HG03439 (cell line): ENCODE measurements around the gene SNX8.
"Not testable (repeated sequence)": the region's sequence is repeated elsewhere in the genome, so short reads cannot be mapped to it uniquely, and the experiment has no call there.

Source experiments
- ATAC-seq: cut with Tn5 transposase; IDR thresholded peaks from one replicate; pipeline ENCODE4 v1.9.1; 2021; ENCODE audit warnings: mild to moderate bottlenecking, moderate library complexity; ENCODE audit not compliant: unreplicated experiment

Gene SNX8

DNA sequence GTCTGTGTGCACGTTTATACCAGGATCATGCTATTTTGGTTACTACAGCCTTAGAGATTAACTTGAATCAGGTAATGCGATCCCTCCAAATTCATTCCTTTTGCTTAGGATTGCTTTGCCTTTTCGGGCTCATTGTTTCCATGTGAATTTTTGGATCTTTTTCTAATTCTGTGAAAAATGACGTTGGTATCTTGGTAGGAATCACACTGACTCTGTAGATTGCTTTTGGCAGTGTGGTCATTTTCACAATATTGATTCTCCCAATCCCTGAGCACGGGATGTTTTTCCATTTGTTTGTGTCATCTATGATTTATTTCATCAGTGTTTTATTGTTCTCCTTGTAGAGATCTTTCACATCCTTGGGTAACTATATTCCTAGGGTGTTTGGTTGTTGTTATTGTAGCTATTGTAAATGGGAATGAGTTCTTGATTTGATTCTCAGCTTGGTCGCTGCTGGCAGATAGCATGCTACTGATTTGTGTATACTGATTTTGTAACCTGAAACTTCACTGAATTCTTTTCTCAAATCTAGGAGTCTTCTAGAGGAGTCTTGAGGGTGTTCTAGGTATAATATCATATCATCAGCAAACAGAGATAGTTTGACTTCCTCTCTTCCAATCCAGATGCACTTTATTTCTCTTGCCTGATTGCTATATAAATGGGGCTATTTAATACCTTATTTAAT lies 18.2 kb downstream of the SNX8 start:
- ATAC-seq = no peak

DNA sequence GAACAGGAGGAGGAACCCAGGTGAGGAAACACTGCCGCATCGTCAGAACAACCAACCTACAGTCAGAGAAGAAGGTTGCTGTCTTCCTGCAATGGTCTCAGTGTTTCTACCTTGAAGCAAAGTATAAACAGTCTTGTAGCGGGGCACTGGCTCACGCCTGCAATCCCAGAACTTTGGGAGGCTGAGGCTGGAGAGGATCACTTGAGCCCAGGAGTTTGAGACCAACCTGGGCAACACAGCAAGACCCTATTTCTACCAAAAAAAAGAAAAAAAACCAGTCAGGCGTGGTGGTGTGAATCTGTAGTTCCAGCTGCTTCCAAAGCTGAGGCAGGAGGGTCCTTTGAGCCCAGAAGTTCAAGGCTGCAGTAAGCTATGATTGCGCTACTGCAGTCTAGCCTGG lies 23.4 kb downstream of the SNX8 start:
- no peak for ATAC-seq

DNA sequence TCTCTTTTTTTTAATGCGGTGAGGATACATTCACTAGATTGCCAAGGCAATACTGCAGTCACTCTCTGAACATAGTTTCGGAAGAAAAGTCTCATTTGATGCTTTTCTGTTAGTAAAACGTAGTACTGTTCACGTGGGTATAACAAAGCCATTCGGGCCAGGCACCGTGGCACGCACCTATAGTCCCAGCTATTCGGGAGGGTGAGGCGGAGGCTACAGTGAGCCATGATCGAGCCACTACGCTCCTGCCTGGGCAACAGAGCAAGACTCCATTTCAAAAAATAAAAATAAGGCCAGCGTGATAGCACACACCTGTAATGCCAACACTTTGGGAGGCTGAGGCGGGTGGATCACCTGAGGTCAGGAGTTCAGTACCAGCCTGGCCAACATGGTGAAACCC lies 24.6 kb downstream of the SNX8 start:
- ATAC-seq = no peak

DNA sequence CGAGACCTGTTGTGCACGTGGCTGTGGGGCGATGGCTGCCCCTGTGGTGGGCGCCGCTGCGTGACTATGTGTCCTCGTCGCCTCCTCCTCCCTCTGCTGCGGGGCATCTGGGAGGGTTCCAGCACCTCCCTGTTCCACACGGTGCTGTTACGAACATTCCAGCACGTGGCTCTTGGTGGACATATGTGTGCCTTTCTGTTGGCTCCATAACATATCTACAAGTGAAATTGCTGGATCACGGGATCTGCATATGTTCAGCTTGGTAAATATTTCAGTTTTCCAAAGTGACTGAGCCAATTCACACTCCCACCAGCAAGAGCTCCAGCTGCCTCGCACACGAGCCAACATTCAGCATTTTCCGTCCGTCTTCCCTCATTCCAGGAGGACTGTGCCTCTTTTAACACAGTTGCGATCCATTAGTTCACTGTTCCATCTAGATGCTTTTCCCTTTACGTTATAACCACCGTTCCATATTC lies 25.1 kb downstream of the SNX8 start:
- ATAC-seq = no peak

DNA sequence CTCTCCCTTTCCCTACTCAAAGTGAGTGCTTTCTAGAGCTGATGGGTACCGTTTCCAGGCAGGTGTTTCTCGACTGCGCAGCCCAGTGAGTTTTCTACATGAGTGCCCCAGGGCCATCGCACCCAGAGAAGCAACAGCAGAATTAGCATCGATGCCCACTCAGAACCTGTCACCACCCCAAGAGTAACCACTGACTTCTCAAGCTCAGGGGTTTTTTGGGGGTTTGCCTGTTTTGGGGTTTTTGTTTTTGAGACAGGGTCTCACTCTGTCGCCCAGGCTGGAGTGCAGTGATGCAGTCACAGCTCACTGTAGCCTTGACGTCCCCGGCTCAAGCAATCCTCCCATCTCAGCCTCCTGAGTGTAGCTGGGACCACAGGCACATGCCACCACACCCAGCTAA lies 25.7 kb downstream of the SNX8 start:
- ATAC-seq = peak; percentile 56

DNA sequence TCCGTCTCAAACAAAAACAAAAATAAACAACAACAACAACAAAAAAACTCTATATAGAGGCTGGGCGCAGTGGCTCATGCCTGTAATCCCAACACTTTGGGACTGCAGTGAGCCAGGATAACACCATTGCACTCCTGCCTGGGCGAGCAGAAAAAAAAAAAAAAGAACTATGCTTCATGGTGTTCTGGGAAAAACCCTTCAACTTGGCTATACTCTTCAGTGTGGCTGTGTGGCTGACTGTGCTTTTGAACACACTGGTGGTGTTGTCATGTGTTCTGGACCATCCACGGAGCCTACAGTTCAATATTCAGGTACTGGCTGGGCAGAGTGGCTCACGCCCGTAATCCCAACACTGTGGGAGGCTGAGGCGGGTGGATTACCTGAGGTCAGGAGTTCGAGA lies 26.5 kb downstream of the SNX8 start:
- ATAC-seq = no peak

DNA sequence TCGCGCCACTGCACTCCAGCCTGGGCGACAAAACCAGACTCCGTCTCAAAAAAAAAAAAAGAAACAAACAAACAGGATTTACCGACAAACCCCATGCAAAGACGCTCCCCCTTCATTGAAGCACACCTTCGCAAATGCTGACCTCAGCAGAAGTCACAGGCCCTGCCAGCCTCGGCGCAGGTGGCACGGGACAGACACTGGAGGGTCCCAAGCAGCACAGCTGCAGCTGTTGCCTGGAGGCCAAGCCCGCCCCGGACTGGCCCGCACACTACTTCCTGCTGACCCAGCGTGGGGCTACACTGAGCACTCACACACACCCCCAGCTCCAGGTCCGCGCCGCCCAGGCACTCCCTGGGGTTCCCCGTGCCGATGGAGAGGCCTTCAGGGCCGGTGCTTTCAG lies 31.2 kb downstream of the SNX8 start:
- no peak for ATAC-seq

DNA sequence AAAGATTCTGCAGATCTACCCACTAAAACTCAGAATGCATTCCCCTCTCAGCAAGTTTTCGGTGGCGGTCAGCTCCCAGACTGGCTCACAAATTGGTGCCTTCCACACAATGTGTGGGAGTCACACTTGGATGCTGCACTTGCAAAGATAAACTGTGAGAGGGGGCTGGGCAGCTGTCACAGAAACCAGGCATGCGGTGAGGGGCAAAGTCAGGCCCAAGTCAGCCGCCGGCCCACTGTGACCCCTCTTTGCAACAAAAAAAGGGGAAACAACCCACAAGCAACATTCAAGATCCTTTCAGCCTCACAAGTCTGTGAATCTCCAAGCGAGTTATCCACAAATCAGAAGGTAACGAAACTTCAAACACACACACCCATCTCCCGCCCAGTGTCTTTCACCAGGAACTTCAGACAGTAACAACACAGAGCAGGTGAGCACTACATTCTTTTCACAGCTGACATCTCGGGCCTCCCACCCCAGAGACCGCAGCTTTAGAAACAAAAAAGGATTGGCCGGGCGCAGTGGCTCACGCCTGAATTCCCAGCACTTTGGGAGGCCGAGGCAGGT lies 32.0 kb downstream of the SNX8 start:
- ATAC-seq = no peak

DNA sequence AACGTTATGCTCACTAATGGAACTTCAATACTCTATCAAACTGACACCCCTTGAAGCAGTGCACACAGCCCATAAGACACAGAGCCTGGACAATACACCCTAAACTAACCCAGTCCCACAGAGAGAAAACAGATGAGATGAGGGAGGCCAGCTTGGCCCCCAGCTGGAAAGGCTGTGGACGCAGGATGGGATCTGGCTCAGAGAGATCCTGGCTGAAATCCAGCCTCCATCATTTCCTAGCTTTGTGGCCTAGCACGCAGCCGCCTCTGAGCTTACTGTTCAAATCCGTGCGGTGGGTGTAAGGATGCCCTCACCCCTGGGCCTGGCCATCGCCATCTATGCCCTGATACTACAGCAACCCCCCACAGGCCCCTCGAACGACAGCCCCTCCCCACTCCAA lies 32.7 kb downstream of the SNX8 start:
- no peak for ATAC-seq

DNA sequence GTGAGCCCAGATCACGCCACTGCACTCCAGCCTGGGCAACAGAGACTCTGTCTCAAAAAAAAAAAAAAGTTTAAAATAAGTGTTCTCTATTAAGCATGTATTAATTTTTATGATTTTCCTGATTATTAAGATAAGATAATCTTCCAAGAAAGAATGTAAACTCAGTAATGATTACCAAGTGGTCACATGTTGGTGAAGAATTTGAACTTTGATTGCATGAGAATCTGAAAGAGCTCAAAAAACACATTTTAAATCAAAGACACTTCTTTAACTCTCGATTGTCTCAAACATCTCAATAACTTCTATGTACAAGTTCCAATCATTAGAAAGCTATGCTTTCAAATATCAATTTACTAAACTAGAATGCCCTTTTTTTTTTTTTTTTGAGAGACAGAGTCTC lies 33.8 kb downstream of the SNX8 start:
- ATAC-seq = no peak

DNA sequence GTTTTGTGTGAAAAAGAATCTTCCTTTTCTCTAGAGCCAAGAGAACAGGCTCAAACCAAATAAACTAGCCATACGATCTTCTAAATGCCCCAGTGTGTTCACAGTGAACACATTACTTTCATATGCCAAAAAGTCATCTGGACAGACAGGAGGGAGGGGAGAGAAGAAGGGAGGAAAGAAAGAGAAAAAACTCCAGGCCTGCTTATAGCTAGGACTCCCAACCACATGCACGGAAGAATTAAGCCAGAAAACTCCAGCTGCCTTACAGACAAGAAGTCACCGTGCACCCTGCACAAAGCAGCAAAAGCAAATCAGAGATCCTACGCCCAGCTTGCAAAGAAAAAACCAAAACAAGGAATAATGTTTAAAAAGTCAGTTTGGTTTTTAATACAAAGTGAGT lies 34.3 kb downstream of the SNX8 start:
- ATAC-seq = no peak

DNA sequence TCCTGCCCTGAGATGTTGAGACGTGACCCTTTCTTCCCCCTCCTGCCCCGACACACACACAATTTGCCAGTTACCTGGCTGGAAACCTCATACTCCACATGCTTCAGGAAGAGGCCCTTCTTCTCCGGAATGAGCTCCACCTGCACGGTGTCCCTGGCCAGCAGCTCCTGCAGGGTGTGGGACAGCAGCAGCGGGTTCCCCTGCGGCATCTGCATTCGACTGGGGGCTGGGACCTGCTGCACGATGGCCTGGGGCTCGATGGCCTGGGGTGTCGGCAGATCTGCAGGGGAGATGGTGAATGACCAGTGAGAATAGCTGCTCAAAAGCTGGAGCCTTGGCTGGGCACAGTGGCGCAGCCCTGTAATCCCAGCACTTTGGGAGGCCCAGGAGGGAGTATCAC lies 36.2 kb downstream of the SNX8 start:
- no peak for ATAC-seq

DNA sequence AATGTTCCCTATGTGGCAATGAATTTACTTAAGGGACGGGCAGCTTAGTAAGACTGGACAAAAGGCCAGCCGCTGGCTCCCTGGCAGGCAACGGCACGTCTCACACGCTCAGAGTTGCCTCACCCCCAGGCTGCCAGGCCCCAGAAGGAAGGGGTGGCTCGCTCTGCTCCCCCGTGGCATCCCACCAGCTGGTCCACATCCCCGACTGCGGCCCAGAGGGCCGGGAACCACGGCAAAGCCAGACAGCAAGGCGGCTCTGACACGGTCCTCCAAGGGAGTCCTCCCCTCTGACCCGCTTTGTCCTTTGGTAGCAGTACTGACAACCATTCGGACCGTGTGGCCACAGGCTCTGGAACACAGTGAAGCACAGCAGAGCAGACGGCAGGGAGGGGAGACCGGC lies 38.1 kb downstream of the SNX8 start:
- ATAC-seq = no peak

DNA sequence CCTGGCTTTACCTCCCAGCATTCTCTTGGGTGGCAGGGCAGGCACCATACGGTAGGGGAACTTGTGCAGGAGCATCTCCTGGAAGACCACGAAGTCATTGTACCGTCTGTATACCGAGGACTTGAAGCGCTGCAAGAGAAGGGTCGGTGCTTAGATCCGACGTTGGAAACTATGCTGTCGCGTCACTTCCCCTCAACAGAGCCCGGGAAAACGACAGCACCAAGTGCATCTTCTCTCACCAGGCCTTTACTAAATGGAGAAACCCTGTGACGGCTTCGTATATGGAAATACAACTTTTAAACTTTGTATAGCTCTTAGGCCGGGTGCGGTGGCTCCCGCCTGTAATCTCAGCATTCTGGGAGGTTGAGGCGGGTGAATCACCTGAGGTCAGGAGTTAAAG lies 39.1 kb downstream of the SNX8 start:
- ATAC-seq = no peak

DNA sequence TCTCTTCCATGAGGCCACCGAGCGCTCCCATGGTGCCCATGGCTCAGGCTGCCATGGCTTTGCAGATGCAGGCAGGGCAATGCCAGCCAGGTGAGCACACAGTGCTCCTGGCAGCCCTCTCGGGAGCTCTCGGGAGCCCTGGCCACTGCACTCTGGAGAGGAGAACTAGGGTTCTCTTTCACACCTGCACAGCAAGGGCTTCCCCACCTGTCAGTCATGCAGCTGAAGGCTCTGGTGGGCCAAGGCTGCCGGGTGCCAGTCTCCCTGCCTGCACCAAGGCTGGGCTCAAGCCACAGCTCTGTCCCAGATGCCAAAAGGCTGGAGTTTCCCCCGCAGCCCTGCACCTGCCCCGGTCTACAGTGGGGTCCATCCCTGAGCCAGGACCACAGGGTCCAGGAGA lies 39.6 kb downstream of the SNX8 start:
- ATAC-seq = no peak

DNA sequence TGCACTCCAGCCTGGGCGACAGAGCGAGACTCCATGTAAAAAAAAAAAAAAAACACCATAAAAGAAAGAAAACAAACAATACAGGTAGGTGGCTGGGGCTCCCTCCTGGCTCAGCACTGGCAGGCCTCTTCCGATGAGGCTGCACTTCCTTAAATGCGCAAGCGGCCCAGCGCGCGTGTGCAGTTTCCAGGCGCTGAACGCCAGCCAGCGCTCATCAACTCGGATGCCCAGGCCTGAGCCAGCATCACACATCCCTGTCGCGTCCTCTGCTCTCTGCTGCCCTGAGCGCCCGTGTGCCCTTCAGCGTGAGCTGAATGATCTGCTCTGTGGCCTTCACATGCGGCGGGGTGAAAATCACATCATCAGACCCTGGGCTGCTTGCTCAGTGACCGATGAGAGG lies 40.4 kb downstream of the SNX8 start:
- ATAC-seq = no peak

DNA sequence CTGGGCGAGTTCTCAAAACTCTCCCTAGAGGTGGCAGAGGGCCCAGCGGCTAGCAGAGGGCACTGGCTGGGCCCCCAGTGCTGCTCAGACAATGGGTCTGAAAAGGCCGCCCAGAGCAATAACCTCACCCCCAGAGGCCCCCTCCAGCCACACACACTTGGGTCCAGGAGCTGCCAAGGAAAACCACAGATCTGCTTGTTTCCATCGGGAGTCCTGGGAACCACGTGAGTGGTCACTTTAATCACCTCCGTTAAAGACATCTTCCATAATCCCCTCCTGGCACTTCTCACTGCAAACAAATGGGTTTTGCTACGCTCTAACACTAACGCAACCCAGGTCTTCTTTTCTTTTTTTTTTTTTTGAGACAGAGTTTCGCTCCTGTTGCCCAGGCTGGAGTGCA lies 42.2 kb downstream of the SNX8 start:
- ATAC-seq = no peak

DNA sequence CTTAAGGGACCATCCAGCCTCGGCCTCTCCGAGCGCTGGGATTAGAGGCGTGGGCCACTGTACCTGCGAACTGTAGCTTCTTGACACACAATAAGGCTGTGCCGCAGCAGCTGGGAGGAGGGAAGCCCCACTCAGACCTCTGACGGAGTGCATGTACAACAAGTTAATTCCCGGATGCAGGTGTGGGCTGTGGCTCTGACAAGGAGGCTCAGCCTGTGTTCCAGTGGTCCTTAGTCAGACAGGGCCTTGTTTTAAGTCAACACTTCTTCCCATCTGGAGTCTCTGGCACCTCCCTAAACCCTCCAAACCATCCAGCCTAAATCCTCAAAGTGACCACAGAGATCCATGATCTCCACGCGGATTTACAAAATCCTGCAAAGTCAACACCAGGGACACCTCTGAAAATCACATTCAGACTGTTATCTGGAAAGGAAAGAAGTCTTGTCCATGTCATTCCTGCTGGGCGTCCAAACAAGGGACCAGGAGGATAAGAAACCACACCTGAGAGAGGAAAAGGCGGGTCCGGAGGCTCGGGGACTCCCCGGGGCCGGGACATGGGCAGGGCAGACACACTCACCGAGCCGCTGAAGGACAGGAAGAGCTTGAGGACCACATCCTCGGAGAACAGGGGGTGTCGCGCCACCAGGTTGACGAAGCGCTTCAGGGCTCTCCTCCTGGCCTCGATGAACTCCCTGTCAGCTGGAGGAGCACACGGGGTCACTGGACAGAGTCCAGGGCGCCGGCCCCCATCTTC lies 42.8 kb downstream of the SNX8 start:
- no peak for ATAC-seq

DNA sequence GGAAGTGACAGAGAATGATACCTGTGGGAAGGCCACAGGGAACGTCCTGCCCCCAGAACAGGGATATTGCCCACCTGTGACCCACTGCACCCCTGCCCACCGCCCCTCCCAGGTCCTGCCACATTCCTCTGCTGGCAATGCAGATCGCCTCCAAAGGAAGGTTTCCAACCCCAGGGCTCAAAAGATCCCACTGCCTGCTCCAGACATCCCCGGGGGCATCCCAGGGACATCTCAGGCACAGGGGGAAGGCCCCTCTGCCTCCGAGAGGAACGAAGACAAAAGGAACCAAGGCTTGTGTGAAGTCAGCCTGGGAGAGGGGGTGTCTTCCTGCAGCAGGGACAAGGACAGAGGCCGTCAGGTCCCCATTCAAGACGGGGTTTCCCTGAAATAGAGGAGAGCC lies 43.7 kb downstream of the SNX8 start:
- no peak for ATAC-seq

DNA sequence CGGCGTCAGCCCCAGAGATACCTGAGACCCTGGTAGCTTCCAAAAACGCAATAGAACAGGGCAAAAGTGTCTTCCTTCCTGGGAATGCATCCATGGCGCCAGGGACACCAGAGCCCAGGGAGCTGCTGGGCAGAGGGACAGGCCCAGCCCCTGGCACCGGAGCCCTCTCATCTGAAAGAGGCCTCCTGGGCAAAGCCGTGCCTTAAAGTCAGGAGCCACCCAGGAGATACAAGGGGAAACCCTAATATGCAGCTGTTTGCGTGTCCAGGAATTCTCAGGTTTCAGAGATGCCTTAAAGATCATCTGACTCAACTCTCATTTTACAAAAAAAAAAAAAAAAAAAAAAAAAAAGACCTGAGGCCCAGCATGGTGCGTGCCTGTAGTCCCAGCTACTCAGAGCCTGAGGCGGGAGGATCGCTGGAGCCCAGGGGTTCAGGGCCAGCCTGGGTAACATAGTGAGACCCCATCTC lies 44.2 kb downstream of the SNX8 start:
- ATAC-seq = no peak

DNA sequence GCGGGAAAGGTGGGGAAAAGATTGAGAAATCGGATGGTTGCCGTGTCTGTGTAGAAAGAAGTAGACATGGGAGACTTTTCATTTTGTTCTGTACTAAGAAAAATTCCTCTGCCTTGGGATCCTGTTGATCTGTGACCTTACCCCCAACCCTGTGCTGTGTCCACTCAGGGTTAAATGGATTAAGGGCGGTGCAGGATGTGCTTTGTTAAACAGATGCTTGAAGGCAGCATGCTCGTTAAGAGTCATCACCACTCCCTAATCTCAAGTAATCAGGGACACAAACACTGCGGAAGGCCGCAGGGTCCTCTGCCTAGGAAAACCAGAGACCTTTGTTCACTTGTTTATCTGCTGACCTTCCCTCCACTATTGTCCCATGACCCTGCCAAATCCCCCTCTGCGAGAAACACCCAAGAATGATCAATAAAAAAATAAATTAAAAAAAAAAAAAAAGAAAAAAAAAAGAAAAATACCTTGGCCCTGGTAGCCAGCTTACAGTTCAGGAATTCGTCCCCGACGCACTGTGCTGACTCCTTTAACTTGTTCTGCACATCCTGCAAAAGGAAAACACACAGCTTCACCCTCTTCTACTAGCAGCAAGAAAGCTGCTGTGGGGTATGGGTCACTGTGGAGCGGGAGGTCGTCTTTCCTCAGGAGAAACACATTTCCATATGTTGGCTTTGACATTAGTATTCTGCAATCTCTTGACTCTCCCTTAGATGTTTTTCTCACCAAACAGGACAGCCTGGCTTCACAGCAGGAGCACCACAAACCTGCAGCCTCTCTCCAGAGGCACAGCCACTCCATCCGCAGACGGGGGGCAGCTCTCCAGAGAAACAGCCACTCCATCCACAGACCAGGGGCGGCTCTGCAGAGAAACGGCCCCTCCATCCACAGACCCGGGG lies 44.9 kb downstream of the SNX8 start:
- ATAC-seq = not testable (repeated sequence)
